ENCODE data around the gene TNNI3. TPM values are rescaled to one million over a fixed set of nuclear protein-coding genes. Genes with fewer than 3 reads are reported as not detected.

The TNNI3 gene
- 0.32 and 0.52 TPM in 2 replicates for total RNA-seq

DNA sequence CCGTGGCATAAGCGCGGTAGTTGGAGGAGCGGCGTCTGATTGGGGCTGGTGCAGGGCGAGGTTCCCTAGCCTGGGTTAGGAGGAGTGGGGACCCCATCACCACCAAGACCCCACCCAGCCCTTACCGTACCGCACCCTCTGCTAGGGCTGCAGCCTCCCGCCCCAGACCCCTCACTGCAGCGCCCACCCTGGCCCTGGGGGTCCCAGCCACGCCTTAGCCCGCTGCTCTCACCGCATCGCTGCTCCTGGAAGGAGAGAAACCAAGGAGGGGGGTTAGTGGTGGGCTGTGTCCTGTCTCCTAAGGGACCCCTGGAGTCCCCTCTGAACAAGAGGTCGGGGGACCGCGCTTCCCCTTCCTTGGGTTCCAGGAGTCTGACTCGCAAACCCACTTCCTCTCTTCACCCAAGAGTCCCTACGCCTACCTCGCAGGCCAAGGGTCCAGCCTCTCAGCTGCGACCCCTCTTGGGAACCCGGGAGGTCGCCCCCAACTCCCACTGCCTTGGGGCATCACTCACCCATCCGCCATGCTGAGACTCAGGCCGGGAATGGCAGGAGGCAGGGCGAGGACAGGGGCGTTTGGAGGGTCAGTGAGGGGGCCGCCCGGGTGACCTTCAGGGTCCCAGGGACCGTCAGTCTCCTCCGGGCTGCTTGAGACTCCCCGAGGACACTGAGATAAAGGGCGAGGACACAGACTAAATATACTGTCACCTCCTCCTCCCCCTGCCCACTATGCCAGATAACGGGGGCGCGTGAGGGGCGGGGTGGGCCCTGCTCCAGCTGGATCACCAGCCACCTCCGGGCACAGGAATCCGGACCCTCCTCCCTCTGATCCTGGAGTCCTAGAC, at the start of gene TNNI3:
Gene TNNI3 (minus strand): TSS at position 669 of the 845 bp plus-strand sequence. CDS start 143 bp downstream, at position 526.

DNA sequence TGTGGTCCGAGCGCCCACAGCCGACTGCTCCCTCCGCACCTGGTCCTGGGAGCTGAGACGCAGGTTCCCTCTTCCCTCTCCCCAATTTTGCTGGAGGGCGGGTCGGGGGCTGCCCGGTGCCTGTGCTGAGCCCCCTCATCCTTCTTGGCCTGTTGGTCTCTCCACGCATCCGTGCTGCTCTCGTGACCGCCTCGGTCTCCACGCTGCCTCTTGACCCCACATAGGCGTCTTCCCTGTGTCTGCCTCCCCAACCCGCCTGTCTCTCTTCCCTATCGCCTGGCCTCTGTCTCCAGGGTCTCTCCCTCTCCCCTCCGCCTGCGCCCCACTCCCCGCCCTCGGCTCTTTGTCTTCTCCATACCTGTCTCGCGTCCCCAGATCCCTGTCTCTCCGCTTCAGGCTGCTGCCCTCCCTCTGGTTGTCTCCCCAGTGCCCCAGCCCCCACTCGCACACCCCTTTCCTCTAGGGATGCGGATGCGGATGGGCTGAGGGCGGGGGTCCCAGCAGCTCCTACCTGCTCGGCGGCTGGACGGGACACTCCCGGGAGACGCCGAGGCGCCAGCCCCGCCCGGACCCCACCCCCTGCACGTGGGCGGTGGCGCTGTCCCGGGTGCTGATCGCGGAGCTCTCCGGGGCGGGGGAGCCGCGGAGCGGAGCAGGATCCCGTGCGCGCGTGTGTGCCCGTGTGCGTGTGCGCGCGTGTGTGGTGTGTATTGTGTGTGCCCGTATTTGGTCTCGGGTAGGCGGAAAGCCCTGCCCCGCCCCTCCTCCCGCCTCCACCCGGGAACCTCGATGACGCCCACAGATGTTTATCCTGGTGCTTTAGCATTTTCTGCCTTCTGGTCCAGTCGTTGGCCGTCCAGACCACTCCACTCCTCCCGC, 22.3 kb upstream of the TNNI3 start, which contains the start of gene SYT5:
Gene SYT5 (minus strand): TSS at position 684 of the 879 bp plus-strand sequence. CDS start 1,248 bp downstream, outside the sequence.

DNA sequence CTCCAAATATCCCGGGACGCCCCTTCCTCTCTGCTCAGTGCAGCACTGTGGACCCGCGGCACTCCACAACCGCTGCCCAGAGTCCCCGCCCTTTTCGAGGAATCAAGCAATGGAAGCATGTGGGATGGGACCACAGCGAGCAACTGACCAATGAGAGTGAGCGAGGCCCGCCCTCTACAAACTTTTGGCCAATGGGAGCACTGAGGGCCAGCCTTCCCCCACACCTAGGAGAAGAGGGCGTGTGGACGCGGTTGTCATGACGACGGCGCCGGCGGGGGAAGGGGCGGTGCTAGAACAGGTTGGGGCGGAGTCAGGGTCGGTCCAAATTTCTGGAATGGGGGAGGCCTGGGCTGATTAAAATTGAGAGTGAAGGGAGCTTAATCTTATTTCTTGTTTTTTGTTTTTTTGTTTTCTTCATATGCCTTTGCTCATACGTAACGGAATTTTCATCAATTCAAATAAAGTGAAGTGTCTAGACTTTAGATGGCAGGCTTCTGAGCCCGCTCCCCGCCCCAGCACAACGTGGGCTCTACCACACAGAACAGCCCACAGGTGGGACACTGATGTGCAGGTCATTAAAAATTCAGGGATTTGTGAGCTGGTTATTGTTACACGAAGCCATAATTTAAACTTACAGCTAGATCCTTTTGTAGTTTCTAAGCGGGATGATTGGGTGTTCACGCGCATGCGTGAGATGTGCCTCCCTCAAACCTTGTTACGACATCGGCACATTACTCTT, 9.2 kb upstream of the TNNI3 start, which contains the start of gene DNAAF3:
Gene DNAAF3 (minus strand): TSS at position 84 of the 739 bp plus-strand sequence. CDS start 200 bp downstream, outside the sequence.

DNA sequence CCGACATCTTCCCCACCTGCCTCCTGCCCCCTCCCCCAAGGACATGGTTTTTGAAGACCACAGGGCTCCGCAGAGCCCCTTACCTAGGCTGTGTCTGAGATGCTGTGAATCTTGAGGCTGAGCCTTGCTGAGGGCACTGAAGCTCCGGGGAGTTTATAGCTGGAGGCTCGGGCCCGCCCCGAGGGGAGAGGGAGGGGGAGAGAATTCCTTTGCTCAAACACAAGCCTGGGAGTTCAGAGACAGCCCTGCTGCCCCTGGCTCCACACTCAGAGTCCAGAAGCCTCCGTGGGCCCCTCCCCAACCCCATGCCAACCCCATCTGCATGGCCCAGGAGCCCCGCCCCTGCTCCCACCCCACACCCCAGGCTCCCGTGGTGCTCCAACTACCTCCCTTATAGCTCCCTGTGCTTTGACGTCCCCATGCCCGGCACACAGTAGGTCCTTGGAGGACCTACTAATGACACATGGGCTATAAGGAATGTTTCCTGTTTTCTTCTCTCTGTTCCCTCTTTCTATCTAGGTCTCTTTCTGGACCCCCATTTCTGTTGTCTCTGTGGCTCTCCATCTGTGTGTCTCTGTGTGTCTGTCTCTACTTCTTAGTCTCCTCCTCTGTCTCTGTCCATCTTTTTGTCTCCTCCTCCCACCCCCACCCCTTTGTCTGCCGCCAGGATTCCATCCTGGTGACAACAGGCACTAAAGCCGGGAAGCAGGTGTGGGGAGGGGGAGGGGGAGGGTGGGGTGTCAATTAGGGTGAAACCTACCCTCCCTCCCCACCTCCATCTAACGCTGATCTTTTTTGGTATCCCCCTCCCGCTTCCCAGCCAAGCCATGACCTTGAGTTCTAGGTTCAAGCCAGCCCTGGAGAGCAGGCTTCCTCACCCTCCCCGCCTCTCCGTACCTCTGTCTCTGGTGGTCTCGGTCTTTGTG, 8.2 kb downstream of the TNNI3 start, which contains the start of gene TNNT1:
Gene TNNT1 (minus strand): TSS at position 129 of the 926 bp plus-strand sequence. CDS start 2,049 bp downstream, outside the sequence.

DNA sequence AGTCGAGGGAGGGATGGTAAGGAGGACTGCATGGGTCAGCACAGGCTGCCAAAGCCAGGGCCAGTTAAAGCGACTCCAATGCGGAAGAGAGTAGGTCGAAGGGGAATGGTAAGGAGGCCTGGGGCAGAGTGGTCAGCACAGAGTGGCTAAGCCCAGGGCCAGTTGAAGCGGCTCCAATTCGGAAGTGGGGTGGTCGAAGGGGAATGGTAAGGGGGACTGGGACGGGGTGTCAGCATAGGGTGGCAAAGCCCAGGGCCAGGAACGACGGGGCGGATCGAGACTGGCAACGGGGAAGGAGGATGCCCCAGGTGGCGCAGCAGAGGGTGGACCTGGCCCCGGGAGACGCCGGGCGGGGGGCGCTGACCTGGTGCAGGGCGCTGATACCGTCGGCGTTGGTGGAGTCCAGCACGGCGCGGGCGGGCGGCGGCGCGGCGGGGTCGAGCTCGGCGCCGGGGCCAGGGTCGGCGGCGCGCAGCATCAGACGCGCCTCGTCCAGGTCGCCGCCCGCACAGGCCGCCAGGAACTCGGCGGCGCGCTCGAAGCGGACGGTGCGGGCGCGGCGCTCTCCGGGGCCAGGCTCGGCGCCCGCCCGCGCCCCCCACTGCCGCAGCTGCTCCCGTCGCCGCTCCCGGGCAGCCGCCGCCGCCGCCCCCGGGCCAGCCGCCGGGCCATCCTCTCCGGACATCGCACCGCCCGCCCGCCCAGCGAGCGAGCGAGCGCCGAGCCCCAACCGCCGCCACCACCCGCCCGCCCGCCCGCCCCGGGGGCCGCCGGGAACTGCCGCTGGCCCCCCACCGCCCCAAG, 40.5 kb downstream of the TNNI3 start, which contains the start of gene PPP1R12C:
Gene PPP1R12C (minus strand): TSS at position 779 of the 804 bp plus-strand sequence. CDS start 94 bp downstream, at position 685.

Other genes with a start within 250 kb of the TNNI3 start
- not detected in 2 replicates for gene NLRP7, start 210.2 kb downstream of the TNNI3 start, total RNA-seq
- gene NLRP2, start 191.4 kb downstream of the TNNI3 start, total RNA-seq: not detected in 2 replicates
- gene GP6, start 119.5 kb downstream of the TNNI3 start, total RNA-seq: 0.09 TPM in 1 of 2 replicates, not detected in the other
- 4.3 and 8.2 TPM in 2 replicates for gene RDH13, start 94.6 kb downstream of the TNNI3 start, total RNA-seq
- gene EPS8L1, start 81.9 kb downstream of the TNNI3 start, total RNA-seq: 0.47 and 0.52 TPM in 2 replicates
- gene PPP1R12C, start 40.1 kb downstream of the TNNI3 start, total RNA-seq: 23.5 and 25.4 TPM in 2 replicates
- 29.6 and 33.3 TPM in 2 replicates for gene TNNT1, start 8.5 kb downstream of the TNNI3 start, total RNA-seq
- gene DNAAF3, start 8.9 kb upstream of the TNNI3 start, total RNA-seq: 0.26 and 0.47 TPM in 2 replicates
- gene SYT5, start 22.6 kb upstream of the TNNI3 start, total RNA-seq: 0.09 and 0.16 TPM in 2 replicates
- gene PTPRH, start 51.8 kb upstream of the TNNI3 start, total RNA-seq: 4.1 and 9.8 TPM in 2 replicates
- 0.95 and 1.5 TPM in 2 replicates for gene TMEM86B, start 71.0 kb upstream of the TNNI3 start, total RNA-seq
- gene PPP6R1, start 101.3 kb upstream of the TNNI3 start, total RNA-seq: 24.0 and 24.4 TPM in 2 replicates
- gene HSPBP1, start 122.4 kb upstream of the TNNI3 start, total RNA-seq: 20.2 and 20.3 TPM in 2 replicates
- 3.5 and 7.0 TPM in 2 replicates for gene BRSK1, start 126.3 kb upstream of the TNNI3 start, total RNA-seq
- not detected in 2 replicates for gene TMEM150B, start 167.6 kb upstream of the TNNI3 start, total RNA-seq
- gene KMT5C, start 182.1 kb upstream of the TNNI3 start, total RNA-seq: 7.1 and 10.3 TPM in 2 replicates
- gene COX6B2, start 197.0 kb upstream of the TNNI3 start, total RNA-seq: 0.16 TPM in 1 of 2 replicates, not detected in the other
- gene GARIN5B, start 205.5 kb upstream of the TNNI3 start, total RNA-seq: not detected in 2 replicates
- 0.94 and 1.6 TPM in 2 replicates for gene IL11, start 212.7 kb upstream of the TNNI3 start, total RNA-seq
- gene TMEM190, start 219.1 kb upstream of the TNNI3 start, total RNA-seq: 0.47 TPM in 1 of 2 replicates, not detected in the other
- gene TMEM238, start 226.6 kb upstream of the TNNI3 start, total RNA-seq: 0.16 TPM in 1 of 2 replicates, not detected in the other
- 202 and 304 TPM in 2 replicates for gene RPL28, start 228.2 kb upstream of the TNNI3 start, total RNA-seq